Breast epithelium (tissue), 3 donors: ENCODE measurements around the gene FBXO39.

ENCODE experiments used
- CTCF ChIP-seq, 3 donors: fragments of 450-650 bp; IDR thresholded peaks; one replicate each; pipeline ENCODE4 v1.5.1; 2016 to 2017; ENCODE audit warnings: antibody characterized with exemption in 3 of 3, mild to moderate bottlenecking in 3 of 3, moderate library complexity in 3 of 3
- POLR2A ChIP-seq: fragments of 450-650 bp; IDR thresholded peaks from one replicate; pipeline ENCODE4 v1.6.1; 2016; ENCODE audit warnings: antibody characterized with exemption, mild to moderate bottlenecking, moderate library complexity

GRCh38 chr17:6789146-6789545 lies 13.1 kb downstream of the FBXO39 start:
- no peak for TF ChIP-seq CTCF (IDR thresholded peaks at IDR 0.05)
- no peak for TF ChIP-seq POLR2A
